Right atrium auricular region (tissue), 2 donors: ENCODE data around the gene RUNX2. TPM values are rescaled to one million over a fixed set of nuclear protein-coding genes. Genes with fewer than 3 reads are reported as not detected.

Source experiments
- DNase-seq: peaks from one replicate; pipeline ENCODE4 v3.0.0-alpha.2; 2019; ENCODE audit warnings: low spot score
- H3K27ac ChIP-seq, 2 donors: fragments of 200-600 bp; sonication (generic); 1 replicate in 1 of 2; 2 replicates in 1 of 2; pipeline ENCODE4 v1.5.1; 2016 to 2019
- H3K27me3 ChIP-seq, 2 donors: fragments of 200-600 bp; sonication (generic); one replicate each; pipeline versions ENCODE4 v1.5.1 to v1.6.0; 2017 to 2019
- H3K36me3 ChIP-seq: fragments of 200-600 bp; sonication (generic); one replicate; pipeline ENCODE4 v1.5.1; 2016
- H3K4me1 ChIP-seq, 2 donors: fragments of 200-600 bp; sonication (generic); one replicate each; pipeline versions ENCODE4 v1.5.1 to v1.6.0; 2017 to 2019
- H3K4me3 ChIP-seq, 2 donors: fragments of 200-600 bp; sonication (generic); 1 replicate in 1 of 2; 2 replicates in 1 of 2; pipeline ENCODE4 v1.5.1; 2017 to 2019; ENCODE audit warnings: mild to moderate bottlenecking in 1 of 2, moderate library complexity in 1 of 2
- H3K9me3 ChIP-seq, 2 donors: fragments of 200-600 bp; sonication (generic); one replicate each; pipeline ENCODE4 v1.5.1; 2019
- total RNA-seq, 2 donors: library from RNA; depleted of rRNA; stranded (reverse); fragments of >200 nt; gene quantifications; one replicate each; pipeline ENCODE4 v1.1.0, GENCODE V29; 2016
- TF ChIP-seq, protein P1 (sequence below), 2 donors: fragments of 200-600 bp; sonication (generic); IDR thresholded peaks; one replicate each; pipeline ENCODE4 v1.5.1; 2019; ENCODE audit warnings: antibody characterized with exemption in 2 of 2

Gene RUNX2
- total RNA-seq, 2 donors from 2014 or later, result 0.55 to 0.85 TPM

DNA sequence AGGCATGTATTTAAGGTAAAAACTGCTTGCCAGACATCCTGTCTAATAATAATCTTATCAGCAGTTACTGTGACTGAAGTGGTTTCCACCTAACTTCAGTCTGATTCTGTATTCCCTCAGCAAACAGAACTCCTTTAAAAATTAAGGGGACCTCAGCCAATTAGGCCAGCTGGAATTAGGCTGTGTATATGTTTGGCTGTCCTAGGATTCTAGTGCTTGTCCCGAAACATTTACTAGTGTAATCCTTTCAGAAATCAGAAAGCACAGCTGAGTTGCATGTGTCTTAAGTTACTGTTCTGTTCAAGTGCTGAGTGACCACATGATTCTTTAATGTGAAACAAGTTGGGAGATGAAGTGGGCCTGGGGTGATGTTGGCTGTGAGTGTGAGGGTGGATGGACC, 170.5 kb downstream of the RUNX2 start:
- H3K9me3 ChIP-seq, result no peaks in the 10 kb centered on the region
- H3K27me3 ChIP-seq, result no peaks in the 10 kb centered on the region
- no peak overlapping the region for H3K27ac ChIP-seq
- H3K4me3 ChIP-seq, result no peak overlapping the region
- no peaks in the 10 kb centered on the region for H3K4me1 ChIP-seq
- TF ChIP-seq, protein P1, sequence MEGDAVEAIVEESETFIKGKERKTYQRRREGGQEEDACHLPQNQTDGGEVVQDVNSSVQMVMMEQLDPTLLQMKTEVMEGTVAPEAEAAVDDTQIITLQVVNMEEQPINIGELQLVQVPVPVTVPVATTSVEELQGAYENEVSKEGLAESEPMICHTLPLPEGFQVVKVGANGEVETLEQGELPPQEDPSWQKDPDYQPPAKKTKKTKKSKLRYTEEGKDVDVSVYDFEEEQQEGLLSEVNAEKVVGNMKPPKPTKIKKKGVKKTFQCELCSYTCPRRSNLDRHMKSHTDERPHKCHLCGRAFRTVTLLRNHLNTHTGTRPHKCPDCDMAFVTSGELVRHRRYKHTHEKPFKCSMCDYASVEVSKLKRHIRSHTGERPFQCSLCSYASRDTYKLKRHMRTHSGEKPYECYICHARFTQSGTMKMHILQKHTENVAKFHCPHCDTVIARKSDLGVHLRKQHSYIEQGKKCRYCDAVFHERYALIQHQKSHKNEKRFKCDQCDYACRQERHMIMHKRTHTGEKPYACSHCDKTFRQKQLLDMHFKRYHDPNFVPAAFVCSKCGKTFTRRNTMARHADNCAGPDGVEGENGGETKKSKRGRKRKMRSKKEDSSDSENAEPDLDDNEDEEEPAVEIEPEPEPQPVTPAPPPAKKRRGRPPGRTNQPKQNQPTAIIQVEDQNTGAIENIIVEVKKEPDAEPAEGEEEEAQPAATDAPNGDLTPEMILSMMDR (IDR thresholded peaks at IDR 0.05), result no peak
- H3K36me3 ChIP-seq, result no peaks in the 10 kb centered on the region
- DNase-seq, result no peak

DNA sequence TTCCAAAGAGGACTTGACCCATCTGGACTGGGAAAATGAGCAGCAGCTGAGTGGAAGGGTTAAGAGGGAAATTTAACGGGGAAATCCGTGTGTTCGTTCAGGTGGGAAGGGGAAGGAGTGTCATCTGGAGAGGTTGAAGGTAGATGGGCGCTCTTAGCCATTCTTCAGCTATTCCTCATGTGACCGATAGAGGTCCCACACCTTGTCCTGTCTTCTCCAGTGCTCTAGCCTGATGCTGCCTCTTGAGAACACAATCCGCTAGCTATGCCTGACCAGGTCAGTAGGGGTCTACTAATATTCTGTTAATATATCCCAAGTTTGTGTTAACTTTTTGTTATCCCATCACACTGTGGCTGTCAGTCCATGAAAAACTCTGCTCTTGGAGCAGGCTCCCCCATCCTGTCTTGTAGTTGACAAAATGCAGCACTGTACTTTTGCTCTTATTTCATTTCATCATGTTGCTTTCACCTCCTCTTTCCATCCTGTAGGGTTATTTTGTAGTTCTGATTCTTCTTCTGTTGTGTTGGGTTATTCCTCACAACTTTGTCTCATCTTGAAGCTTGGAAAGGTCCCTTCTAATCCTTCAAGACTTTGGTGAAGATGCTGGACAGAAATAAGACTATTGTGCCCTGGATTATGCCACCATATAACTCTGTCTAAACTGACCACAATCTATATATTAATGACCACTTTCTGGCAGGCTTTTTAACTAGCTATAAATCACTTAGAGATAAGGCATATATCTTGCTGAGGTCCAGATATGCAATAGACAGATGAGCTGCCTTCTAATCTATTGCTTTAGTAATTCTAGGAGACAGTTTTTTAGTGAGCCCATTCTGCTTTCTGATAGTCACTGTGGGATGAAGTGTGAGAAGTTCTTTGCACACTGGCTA, 173.0 kb downstream of the RUNX2 start:
- Histone ChIP-seq H3K4me1 (no peaks in the 10 kb centered on the region), H3K27ac (no peak overlapping the region)
- DNase-seq, result no peak

DNA sequence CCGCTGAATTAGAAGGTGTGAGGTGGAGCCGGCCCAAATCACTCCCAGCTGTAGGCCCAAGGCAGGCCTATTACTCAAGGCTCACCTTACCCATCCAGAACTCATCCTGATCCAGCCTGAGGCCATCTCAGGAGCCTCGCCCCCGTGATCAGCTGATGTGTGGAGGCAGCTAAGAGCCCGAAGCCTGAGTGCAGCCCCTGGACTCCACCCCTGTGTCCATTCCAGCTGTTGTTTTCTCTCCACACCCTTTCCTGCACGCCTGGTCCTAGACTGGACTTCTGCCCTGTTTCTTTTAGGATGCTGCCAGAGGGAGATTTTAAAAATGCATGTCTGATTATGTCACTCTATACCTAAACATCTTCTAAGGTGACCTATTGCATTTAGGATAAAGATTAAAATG, 174.3 kb downstream of the RUNX2 start:
- TF ChIP-seq, protein P1 (IDR thresholded peaks at IDR 0.05), result no peak
- no peaks in the 10 kb centered on the region for H3K9me3 ChIP-seq
- H3K27ac ChIP-seq, result no peak overlapping the region
- H3K27me3 ChIP-seq, result no peaks in the 10 kb centered on the region
- H3K36me3 ChIP-seq, result no peaks in the 10 kb centered on the region
- H3K4me3 ChIP-seq, result no peak overlapping the region
- H3K4me1 ChIP-seq, result no peaks in the 10 kb centered on the region
- no peak for DNase-seq

More for the DNA sequence above, 173.0 kb downstream of the RUNX2 start:
- TF ChIP-seq, protein P1 (IDR thresholded peaks at IDR 0.05), result no peak
- H3K27me3 ChIP-seq, result no peaks in the 10 kb centered on the region
- no peaks in the 10 kb centered on the region for H3K9me3 ChIP-seq
- no peak overlapping the region for H3K4me3 ChIP-seq
- H3K36me3 ChIP-seq, result no peaks in the 10 kb centered on the region

DNA sequence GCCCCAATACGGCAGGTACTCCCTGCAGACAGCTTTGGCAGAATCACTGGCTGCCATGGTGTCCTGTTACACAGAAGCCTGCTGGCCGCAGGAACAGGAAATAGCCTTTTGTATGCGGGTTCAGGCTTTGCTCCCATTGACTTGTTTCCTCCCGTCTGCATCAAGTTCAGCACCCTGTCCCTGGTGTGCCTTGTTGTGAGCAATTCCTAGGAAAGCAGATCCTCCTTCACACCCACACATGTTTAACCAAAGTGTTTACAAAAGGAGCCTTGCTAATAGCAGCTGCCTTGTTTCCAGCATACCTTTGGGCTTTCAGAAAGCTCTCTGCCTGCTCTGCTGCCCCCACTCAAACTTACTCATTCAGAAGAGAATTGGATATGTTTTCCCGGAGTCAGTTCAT, 176.8 kb downstream of the RUNX2 start:
- Histone ChIP-seq H3K36me3 (no peaks in the 10 kb centered on the region), H3K27me3 (no peaks in the 10 kb centered on the region), H3K27ac (no peak overlapping the region), H3K4me3 (no peak overlapping the region), H3K9me3 (no peaks in the 10 kb centered on the region), H3K4me1 (no peaks in the 10 kb centered on the region)
- TF ChIP-seq, protein P1 (IDR thresholded peaks at IDR 0.05), result no peak
- no peak for DNase-seq

DNA sequence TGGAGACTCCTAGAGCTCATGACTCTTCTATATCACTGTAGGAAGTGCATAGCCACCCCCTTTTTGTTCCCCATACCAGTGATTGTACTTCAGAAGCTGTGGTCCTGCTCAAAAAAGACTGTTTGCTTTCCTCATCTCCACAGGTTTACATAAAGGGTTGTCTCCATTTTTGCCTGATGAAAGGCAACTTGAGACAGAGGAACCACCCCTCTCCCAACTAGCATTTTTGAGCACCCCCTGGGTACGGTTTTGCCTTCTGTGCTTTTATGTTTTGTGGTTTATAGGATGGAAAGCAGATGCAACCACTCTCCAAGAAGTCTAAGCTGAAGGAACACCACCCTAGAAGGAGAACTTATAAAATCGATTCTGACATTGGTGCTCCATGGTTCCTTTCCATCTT, 177.3 kb downstream of the RUNX2 start:
- Histone ChIP-seq H3K4me1 (no peaks in the 10 kb centered on the region), H3K36me3 (no peaks in the 10 kb centered on the region), H3K9me3 (no peaks in the 10 kb centered on the region), H3K27me3 (no peaks in the 10 kb centered on the region), H3K27ac (no peak overlapping the region), H3K4me3 (no peak overlapping the region)
- TF ChIP-seq, protein P1 (IDR thresholded peaks at IDR 0.05), result no peak
- DNase-seq, result no peak
